NCI-H1105 treated with DMSO at 0.1 percent for 48 hours (cell line): Measurements from ENCODE around the gene NLRC4.
A peak's percentile ranks its signal among the peaks of the same experiment; 100 is the strongest.
"Not testable (repeated sequence)": the region's sequence is repeated elsewhere in the genome, so short reads cannot be mapped to it uniquely, and the experiment has no call there.

ENCODE experiments used
- DNase-seq: peaks from one replicate; lab custom pipeline; 2025; lab: John Stamatoyannopoulos, UW

Gene NLRC4

DNA sequence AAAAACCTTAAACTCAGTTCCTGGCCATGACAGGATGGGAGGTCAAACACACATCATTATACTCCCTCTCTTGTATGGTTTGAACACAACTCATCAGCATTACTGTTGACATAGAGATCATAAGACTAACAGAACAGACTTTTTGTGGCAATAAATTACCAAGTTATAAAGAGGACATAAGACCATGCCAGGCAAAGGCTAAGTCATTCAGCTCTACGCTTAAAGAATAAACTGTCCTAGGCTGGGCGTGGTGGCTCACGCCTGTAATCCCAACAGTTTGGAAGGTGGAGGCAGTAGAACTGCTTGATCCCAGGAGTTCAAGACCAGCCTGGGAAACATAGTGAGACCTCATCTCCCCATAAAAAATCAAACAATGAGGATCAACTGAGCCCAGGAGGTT is 16.4 kb downstream of the NLRC4 start:
- no peak for DNase-seq

DNA sequence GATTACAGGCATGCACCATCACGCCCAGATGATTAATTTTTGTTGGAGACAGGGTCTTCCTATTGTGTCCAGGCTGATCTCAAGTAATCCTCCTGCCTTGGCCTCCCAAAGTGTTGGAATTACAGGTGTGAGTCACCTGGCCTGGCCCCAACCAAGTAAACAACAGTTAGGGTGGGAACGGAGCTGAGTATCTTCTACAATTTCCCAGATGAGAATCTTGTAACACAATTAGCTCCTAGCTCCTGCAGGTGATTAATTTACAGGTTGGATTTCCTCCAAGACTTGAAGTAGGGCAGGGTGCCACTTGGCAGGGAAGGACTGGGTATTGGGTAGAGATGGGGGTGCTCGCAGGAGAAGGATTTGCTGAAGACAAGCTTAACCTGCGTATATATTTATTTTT is 17.8 kb downstream of the NLRC4 start:
- peak; percentile 57 for DNase-seq

DNA sequence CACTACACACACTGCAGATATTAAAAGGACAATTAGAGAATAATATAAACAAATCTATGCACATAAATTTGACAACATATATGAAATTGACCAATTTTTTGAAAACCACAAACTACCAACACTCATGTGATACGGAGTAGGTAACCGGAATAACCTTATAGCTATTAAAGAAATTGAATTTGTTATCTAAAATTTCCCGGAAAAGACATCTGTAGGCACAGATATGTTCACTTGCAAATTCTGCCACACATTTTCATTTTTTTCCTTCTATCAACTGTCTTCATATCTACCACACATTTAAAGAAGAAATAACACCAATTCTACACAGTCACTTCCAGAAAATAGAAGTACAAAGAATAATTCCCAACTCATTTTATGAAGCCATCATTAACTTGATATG is 22.4 kb downstream of the NLRC4 start:
- no peak for DNase-seq

DNA sequence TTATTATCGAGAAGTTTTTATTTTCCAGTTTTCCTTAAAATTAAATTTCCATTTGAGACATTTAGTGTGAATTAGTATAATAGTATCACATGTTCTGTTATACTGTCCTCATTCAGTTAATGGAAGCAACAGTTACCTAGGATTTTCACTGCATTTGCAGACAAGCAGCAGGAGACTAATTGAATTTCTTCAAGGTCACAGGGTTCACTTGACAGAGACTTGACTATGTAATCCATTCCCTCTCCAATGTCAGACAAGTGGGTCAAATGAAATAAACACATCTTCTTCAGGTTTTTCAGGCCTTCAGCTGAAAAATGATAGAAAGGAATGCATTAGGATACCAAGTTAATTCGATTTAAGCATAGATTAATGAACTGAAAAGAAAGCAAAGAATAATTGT is 26.7 kb downstream of the NLRC4 start:
- no peak for DNase-seq

DNA sequence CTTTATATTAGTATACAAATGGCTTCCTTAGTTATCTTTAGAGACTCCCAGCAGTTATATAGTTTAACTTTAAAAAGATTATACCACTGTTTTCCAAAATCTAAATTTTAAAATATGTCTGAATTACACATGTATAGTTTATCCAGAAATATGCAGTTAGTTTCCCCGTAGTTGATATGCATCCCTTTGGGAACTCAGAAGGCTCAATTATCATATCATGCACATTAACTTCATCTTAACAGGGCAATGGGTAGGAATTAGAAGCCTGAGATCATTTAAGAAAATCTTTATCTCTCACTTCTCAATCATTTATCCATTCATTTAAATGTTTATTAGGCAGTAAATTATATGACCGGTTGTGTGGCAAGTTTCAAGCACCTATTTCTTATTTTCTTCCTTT is 27.2 kb downstream of the NLRC4 start:
- no peak for DNase-seq

DNA sequence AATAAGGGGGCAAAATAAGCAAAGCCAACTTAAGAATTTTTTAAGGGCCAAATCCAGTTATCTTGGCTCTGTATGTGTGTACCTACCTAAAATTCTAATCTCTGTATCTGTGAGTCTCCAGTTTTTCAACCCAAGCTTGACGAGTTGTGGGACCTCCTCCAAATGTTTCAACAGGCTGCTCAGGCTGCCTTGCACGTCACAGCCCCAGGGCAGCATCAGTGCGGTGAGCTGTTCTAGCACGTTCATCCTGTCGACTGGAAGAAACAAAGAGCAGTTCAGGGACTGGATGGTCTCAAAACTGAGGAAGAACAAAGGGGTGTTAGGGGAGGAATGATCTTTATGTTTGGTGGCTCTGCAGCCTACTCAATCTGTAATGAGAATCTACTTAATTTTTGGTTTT is 29.4 kb downstream of the NLRC4 start:
- no peak for DNase-seq

DNA sequence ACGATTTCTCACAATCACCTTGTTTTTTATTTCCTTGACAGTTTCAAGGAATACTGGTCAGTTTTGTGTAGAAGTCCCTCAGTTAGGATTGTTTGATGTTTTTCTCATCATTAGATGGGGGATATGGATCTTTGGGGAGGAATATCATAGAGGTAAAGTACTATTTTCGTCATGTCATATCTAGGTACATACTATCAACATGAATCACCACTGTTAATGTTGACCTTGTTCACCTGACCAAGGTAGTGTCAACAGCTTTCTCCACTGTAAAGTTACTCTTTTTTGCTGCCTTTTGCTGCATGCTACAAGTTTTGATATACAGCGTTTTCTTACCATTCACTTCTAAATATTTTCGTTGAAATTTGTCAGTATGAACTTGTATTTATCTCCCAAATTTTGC is 32.7 kb downstream of the NLRC4 start:
- DNase-seq, result no peak

DNA sequence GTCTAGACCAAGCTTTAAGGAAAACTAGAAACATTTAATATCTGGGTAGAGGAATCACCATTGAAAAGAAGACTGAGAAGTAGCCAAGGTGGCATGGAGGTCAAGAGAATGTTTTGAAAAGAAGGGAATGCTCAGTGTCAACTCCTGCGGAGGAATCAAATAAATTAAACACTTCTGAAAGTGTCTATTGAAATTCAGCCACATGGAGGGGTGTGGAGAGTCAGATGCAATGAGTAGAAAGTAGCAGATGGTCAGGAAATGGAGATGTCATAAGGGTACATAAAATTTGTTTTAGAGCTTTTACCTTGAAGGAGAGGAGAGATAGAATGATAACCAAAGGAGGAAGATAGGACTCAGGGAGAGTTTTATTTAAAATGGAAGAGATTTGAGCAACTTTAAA is 35.1 kb downstream of the NLRC4 start:
- DNase-seq, result no peak

DNA sequence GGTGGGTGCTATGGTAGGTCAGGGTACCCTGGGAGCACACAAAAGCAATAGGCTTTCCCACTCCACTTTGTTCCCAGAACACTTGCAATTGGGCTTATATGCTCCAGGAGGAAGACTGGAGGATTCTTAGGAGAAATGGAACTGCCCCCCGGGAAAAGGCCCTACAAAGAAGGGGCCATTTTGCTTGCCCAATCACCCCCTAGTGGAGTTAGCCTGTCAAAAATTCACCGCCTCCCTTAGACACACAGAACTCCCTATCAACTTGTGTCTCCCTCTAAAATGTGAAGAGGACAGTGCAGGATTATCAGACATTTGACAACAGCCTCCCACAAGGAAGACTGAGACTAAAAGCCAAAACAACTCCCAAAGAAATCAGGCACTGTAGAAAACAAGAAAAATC is 36.5 kb downstream of the NLRC4 start:
- no peak for DNase-seq

DNA sequence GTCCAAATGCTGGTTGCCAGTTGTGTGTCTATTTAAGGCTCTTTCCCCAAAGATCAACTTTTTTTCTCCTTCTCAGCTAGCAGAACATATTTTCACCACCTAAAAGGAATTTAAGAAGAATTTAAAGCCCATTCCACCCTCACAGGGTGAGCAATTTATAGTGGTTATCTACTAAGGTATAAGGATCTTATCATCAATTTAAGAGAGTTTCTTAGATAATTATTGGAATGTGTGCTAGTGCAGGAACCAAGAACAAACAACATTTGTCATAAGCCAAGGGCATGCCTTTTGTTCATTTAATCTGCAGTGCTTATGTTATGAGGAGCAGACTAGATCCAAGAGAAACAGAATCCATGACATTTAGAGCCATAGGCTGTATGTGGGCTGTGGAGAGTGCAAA is 37.2 kb downstream of the NLRC4 start:
- no peak for DNase-seq

DNA sequence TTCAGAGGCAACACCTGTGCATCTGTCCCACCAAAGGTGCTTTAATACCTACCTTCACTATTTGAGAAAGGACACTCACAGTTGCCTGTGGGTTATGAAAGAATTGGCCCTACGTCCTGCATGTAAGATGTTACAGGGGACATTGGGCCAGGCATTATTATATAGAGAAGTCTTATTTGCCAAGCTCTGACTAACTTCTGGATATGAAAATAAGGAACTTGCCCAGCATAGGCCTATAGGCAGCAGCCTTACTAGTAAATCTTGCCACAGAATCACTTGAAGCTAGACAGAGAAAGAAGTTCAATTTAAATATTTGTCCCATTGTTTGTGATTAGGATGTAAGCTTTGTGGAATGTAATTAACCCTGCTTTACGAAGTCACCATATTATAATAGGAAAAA is 41.7 kb downstream of the NLRC4 start:
- DNase-seq, result no peak

DNA sequence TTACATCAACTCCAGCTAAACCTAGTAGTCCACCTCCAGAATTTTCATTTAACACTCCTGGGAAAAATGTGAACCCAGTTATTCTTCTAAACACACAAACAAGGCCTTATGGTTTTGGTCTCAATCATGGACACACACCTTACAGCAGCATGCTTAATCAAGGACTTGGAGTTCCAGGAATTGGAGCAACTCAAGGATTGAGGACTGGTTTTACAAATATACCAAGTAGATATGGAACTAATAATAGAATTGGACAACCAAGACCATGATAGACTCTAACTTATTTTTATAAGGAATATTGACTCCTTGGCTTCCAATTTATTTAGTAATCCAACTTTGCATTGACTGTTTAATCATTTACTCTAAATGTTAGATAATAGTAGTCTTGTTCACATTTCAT is 44.2 kb downstream of the NLRC4 start:
- no peak for DNase-seq

DNA sequence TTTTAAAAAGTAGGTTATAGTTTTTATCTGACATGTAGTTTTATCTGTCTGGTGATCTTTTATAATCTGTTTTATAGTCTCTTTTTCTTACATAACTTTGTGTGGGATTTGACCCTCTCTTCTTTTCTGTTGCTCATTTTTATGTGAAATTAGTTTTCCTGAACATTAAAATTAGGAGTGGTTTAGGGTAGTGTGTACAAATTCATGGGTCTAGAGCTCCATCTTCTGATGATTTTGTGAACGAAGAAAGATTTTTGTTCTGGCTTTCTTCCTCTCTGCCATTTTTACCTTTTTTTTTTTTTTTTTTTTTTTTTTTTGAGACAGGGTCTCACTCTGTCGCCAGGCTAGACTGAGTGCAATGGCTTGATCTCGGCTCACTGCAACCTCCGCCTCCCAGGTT is 52.4 kb downstream of the NLRC4 start:
- no peak for DNase-seq

DNA sequence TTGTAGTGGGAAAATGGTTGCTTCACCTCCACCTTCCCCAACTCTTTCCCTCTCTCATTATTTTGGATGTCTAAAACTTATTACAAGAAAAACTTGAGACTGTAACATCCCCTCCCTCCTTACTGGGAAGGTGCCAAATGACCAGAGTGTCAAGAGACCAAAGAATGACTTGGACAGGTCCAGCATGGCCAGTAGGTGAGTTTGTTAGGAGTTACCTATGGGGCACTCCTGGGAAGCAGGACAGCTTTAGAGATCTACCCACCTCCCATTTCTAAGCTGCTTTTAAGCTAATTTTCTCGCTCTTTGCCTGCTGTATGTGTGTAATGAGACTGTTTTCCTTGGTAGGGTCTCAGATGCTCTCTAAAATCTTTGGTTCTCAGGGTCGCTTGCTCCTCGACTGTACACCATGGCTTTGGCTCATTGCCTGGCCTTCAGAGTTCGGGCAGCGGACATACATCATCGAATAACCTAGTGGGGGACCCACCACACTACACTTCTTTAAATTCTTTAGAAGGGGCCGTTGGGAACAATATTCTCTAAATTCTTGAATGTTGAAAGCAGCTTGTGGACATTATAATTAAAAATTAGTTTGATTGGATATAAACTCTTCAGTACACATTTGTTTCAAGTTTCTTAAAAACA is 53.8 kb downstream of the NLRC4 start:
- DNase-seq, result no peak

DNA sequence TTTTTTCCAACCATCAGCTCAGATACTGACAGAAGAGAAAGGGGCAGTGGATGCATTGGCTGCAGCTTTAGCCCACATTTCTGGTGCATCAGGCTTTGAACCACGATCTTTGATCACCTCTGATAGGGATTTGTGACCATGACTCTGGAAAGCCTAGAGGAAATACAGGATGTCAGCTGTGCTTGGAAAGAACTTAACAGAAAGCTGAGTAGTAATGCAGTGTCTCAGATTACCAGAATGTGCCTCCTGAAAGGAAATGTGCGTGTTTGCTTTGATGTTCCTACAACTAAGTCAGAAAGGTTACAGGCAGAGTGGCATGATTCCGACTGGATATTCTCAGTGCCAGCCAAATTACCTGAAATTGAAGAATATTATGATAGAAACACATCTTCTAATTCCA is 61.3 kb downstream of the NLRC4 start:
- DNase-seq, result not testable (repeated sequence)

DNA sequence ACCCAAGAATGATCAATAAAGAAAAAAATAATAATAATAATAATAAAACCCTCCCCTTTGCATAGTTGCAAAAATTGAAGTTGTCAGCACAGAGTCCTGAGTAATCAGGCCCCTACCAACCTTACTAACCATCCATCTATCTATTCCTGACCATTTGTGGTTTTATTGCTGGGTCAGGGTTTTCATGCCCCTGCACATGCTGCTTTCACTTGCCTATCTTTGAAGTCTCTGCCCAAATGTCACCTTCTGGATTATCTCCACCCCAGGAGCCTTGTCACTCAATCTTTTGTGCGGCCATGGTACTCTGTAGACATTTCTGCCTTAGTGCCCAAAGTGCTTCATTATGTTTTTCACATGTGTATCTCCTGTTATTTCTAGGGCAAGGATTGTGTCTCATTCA is 63.9 kb downstream of the NLRC4 start:
- DNase-seq, result no peak

DNA sequence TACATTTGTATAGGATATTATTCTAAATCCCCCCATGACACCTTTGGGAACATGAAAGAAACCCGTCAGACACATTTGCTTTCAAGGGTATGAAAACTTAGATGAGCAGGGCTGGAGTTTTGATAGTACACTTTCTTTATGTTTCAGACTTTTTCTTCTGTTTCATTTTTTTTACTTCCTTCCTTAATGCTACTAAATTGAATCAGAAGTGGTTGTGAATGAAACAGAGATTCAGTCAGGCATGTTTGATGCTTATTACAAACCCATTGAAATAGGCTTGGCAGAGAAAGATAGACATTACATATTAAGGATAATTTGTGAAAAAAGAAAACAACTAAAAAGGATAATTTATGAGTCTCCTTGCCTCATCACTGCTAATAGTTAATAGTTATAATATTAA is 72.3 kb downstream of the NLRC4 start:
- no peak for DNase-seq

DNA sequence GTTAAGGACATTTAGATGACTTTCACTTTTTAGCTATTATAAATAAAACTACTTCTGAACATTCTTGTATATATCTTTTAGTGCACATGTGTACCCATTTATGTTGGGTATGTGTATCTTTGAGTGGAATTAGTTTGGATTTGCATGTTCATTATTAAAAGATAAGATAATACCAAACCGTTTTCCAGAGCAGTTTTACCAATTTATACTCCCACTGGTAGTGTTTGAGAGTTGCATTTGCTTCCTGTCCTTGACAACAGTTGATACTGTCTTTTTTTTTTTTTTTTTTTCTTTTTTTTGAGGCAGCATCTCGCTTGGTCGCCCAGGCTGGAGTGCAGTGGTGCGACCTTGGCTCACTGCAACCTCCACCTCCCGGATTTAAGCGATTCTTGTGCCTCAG is 75.7 kb downstream of the NLRC4 start:
- no peak for DNase-seq

DNA sequence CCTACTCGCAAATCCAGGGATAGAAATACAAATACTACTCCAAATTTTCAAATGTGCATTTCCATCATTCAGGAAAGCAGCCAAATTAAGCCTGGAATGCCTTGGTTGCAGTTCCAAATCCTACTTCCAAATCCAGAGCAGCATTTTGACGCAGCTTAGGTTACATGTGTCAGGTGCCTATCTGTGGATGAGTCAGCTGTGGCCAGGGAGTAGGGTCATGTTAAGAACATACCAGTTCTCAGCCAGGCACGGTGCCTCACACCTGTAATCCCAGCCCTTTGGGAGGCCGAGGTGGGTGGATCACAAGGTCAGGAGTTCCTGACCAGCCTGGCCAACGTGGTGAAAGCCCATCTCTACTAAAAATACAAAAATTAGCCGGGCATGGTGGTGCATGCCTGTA is 82.0 kb downstream of the NLRC4 start:
- no peak for DNase-seq
